ENCODE results near the gene MAML1.
"Not testable (repeated sequence)": the region's sequence is repeated elsewhere in the genome, so short reads cannot be mapped to it uniquely, and the experiment has no call there.

The MAML1 gene

DNA sequence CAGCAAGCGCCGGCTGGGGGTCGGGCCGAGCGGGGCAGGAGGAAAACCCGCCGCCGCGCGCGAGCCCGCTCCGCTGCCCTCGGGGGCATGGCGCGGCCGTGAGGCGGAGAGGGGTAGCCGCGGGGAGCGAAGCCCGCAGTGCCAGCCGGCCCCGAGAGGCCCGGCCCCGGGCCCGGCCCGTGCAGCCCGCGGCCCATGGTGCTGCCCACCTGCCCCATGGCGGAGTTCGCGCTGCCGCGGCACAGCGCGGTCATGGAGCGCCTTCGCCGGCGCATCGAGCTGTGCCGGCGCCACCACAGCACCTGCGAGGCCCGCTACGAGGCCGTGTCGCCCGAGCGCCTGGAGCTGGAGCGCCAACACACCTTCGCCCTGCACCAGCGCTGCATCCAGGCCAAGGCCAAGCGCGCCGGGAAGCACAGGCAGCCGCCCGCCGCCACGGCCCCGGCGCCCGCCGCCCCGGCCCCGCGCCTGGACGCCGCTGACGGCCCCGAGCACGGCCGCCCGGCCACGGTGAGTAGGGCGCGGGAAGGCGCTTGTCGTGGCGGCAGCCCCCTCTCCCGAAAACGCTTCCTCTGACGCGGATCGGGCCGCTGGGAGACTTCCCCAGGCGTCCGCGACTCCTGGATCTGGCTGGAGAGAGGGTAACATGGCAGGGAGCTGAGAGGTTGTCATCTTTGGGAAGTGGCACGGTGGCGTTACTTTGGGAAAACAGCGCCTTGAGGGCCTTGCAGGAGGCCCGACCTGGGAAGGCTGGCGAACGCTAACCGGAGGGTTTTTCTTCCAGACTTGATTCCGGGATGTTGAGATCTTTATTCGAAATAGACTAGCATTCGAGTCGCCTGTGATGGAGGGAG, 523 bp downstream of the MAML1 start:
- DNase-seq = no peak

DNA sequence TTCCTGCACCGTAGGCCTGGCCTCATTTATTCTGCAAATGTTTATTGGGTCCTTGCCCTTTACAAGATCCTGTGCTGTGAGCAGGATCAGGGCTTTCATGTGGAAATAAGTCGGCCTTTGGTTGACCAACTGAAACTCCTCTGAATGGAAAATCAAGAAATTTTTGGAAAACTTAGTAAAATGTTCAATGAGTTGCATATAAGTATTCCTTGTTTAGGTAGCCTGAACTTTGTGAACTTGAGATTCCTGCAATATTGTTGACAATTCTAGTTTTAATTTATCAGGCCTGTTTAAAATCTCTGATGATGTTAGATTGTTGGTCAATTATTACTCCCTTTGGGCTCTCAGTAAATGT, 1.1 kb downstream of the MAML1 start:
- no peak for DNase-seq

DNA sequence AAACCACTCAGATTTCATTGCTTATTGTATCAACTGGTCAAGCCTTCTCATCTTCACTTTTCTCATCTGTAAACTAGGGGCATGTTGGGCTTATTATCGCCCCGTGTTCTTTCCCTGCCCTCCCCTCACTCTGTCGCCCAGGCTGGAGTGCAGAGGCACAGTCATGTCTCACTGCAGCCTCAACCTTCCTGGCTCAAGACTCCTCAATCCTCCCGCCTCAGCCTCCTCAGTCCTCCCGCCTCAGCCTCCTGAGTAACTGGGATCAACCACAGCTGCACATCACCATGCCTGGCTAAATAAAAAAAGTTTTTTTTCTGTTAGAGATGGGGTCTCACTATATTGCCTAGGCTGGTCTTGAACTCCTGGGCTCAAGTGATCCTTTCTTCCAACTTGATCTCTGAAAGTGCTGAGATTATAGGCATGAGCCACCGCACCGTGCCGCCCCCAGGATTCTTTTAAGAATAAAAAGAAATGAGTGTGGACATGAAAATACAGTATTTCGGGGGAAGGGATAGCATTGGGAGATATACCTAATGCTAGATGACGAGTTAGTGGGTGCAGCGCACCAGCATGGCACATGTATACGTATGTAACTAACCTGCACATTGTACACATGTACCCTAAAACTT, 2.0 kb downstream of the MAML1 start:
- DNase-seq = no peak

DNA sequence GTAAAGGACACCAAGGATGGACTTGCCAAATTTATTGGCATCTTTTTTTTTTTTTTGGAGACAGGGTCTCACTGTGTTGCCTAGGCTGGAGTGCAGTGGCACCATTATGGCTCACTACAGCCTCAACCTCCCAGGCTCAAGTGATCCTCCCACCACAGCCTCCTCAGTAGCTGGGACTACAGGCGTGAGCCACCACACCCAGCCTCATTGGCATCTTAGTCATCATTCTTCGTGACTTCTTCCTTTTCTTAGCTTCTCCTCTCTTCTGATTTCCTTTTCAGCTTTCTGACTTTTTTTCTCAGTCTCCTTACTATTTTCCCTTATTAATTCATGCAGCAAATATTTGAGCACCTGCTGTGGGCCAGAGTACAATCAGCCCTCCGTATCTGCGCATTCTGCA, 6.1 kb downstream of the MAML1 start:
- DNase-seq = no peak

DNA sequence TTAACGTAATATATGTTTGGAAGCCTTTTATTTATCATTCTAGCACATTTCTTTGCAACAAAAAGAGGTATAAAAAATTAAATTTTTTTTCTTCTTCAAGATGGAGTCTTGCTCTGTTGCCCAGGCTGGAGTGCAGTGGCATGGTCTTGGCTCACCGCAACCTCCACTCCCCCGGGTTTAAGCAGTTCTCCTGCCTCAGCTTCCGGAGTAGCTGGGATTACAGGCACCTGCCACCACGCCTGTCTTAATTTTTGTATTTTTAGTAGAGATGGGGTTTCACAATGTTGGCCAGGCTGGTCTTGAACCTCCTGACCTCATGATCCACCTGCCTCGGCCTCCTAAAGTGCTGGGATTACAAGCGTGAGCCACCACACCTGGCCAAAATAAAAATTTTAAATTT, 11.5 kb downstream of the MAML1 start:
- DNase-seq = not testable (repeated sequence)

DNA sequence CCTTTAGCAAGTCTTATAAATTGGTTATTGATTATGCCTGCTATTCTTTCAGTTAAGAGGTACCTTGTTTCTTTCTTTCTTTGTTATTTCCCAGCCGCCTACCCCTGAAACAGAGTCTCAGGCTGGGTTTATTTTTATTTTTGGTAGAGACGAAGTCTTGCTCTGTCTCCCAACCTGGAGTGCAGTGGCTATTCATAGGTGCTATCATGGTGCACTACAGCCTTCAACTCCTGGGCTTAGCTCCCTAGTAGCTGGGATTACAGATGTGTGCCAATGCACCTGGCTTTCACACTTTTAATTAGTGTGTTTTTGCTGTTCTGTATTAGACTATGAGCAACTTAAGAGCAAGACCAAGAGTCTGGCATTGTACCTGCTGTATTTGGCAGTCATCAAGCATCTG, 14.2 kb downstream of the MAML1 start:
- no peak for DNase-seq

DNA sequence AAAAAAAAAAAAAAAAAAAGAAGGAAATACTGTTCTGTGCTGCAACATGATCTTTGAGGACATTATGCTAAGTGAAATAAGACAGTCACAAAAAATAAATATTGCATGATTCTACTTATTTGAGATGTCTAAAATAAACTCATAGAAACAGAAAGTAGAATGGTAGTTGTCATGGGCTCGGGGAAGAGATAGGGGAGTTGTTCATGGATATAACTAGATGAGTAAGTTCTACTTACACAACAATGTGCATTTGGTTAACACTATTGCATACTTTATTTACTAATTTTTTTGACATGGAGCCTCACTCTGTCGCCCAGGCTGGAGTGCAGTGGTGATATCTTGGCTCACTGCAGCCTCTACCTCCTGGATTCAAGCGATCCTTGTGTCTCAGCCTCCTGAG, 15.2 kb downstream of the MAML1 start:
- DNase-seq = no peak

DNA sequence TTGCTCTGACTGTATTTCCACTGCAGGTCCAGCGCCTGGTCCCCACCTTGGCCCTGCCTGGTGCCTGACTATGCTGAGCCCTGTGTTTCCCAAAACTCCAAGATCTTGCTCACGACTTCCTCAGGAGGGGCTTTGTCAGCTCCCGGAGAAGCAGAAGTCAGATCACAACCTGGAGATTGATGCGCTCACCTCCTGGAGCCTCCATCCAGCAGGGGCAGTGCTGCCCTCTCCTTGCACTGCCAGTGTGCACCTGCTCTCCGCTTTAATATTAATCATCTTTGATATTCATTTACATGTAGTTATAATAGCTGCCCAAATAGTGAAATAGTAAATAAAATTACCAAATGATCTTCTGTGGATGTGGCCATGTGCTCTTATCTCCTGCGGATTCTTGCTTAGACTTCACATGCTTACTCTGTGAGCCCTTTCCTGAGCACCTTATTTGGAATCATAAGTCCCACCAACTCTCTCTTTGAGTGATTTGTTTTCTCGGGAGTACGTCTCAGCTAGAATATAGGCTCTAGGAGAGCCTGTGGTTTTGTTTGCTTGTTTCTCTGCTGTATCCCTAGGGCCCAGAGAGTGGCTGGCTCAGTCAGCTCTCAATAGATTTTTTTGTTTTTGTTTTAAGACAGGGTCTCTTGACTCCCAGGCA, 17.4 kb downstream of the MAML1 start:
- no peak for DNase-seq

DNA sequence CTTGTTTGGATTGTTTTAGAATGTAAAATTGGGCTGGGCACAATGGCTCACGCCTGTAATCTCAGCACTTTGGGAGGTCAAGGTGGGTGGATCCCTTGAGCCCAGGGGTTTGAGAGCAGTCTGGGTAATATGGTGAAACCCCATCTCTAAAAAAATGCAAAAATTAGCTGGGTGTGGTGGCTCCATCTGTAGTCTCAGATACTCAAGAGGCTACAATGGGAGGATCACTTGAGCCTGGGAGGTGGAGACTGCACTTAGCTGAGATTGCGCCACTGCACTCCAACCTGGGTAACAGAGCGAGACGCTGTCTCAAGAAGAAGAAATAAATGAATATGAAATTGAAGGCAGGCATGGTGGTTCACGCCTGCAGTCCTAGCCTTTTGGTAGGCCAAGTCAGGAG, 21.3 kb downstream of the MAML1 start:
- DNase-seq = no peak

DNA sequence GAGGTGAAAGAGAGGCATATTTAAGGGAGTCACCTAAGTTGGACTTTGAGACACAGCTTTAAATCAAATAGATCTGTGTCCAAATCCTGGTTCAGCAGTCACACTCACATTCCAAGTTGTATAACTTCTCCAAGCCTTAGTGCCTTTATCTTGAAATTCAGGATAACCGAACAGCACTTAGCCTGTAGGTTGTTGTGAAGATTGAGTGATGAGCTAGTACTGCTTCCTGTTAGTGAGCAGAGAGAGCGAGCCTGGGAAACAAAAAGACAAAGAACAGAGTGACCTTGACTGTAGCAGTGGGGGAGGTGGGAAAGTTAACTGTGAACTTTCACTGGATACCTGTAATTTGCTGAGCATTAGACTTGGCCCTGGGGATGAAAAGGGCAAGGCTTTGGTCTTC, 22.4 kb downstream of the MAML1 start:
- DNase-seq = no peak

DNA sequence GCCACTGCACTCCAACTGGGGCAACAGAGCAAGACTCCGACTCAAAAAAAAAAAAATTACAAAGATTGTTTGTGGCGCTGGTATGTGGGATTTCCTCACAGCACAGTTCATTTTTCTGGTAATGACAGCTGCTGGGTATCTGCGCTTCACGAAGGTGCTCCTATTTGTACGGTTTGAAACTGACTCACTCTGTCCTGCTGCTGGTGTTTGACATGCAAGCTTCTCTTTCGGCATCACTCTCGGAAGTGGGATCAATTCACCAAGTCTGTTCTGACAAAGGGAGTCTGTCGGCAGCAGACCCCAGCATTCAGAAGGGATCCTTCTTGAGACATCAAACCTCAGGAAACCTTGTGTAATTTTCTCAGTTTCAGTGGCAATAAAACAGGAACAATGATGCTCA, 26.3 kb downstream of the MAML1 start:
- DNase-seq = no peak

DNA sequence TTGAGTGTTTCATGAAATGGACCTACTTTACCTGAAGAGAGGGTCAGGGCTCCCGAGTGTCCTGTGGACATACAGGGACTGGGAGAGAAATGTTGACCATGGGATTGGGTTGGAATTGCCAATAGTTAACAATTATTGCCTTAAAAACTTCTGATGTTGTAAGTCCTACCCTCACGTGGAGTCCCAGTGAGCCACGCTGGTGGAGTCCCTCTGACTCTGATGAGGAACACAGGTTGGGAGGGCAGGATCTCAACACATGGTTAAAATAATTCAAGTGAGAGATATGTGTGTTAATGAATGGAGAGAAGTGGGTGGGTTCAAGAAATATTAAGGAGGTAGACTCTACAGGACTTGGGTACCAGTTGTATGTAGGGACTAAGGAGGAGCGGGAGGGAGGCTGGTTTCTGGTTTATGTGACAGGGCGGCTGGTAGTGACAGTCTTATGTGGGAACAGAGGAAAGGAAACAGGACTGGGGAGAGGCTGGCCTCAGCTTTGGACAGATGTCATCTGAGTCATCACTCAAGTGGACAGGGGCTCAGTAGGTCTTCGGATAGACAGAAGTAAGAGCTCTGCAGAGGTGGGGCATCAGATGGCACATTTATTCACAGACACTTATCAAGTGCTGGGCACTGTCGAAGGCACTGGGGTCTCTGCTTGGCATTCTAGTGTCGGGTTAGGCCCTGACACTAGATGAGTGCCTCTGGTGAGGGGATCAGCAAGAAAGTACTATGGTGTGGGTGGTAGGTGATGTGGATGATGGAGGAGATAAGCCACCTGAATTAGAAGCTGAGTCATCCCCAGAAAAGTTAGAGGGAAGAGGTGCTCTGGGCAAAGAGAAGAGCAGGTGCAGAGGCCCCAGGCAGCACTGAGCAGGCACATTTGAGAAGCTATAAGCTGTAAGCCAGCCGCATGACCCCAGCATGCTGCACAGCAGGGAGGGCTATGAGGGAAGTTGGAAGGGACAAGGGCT, 27.2 kb downstream of the MAML1 start:
- DNase-seq = no peak

DNA sequence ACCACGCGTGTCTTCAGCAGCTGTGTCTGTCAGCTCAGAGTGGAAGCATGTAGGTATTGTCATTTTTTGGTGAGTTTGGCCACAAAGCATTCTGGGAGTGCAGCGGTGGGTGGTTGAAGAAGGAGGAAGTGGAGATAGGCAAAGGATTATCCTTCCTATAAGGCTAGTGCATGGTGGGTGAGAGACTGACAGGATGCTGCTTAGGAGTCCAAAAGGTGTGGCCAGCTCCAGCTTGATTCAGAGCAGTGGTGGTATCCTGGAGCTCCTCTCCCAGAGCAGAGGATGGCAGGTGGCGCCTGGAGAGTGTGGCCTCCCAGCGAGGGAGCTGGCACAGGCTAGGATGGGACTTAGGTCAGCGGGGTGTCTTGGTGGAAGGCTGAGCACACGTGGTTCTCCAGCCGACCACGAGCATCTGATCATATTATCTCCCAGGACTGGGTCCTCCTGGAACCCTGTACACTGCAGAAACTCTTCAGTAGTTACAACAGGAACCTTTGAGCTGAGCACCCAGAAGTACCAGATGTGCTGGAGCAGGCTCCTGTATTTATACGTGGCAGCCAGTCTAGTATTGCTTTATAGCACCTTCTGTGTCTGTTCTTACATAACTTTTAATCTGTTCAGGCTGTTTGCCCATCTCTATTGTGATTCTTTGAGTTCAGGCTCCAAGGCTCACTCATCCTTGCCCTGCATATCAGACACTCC, 29.6 kb downstream of the MAML1 start:
- DNase-seq = no peak

DNA sequence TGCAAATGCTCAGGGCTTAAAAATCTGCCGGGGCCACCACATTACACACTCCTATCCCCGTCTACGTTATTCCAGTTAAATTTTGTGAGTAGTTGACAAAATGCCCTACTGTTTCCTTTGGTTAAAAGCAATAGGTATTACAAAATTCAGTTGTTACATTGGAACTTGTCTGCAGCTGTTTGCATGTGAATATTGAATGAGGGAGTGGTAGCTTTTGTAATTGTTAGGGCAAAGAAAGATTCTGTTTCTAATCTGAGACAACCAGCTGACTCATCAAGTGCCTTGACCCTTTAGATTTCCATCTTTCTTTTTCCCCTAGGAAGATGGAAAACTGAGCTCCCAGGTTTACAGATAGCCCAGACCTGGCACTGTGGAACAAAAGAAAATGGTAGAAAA, 30.2 kb downstream of the MAML1 start:
- DNase-seq = no peak

DNA sequence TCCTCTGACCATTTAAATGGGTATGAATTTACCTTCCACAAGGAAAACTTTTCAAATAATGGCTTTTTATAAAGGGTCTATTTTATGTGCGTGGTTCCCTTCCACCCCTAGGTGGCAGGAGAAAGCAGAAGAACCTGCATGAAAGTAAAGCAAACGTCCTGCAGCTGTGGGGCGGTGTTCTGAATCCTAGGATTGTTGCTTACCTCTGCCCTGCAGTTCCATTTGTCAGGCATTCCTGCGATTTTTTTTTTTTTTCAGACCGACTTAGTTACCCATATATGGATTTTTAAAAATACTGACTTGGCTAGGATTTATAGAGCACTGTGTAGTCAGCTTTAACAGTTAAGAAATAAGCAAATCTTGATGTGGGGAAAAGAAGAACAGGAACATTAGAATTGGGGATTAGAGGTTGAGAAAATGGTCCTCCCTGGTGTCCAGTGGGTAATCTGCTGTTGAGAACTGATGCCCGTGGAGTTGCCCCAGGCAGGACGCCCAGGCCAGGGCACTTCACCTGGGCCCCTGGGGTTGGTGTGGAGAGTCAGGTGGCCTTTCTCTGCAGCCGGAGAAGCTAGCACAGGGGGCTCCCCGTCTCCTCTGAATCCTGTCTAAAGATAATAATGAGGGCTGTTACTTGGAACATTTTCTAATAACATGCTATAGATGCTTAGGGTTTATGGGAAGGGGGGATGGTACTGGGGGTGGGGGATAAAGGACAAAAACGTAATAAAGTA, 30.8 kb downstream of the MAML1 start:
- no peak for DNase-seq

DNA sequence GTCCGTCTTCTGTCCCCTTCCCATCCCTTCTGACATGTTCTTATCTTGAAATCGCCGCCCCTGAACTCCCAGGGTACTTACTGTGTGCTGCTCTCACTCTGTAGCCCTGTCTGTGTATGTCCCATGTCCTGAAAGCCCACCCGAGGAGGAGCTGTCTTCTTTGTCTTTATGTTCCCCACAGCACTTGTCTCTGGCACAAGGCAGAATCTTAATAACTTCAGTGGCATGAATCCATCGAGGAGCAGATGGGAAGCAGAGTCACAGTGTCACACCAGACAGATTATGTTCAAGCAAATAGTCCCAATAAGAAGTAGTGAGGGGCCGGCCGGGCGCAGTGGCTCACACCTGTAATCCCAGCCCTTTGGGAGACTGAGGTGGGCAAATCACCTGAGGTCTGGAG, 31.4 kb downstream of the MAML1 start:
- DNase-seq = no peak

DNA sequence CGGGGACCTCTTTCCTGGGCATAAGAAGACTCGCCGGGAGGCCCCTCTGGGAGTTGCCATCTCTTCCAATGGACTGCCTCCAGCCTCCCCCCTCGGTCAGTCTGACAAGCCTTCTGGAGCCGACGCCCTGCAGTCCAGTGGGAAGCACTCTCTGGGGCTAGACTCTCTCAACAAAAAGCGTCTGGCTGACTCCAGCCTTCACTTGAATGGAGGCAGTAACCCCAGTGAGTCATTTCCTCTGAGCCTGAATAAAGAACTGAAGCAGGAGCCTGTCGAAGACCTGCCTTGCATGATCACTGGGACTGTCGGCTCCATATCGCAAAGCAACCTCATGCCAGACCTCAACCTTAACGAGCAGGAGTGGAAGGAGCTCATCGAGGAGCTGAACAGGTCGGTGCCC, 32.8 kb downstream of the MAML1 start:
- DNase-seq = no peak

DNA sequence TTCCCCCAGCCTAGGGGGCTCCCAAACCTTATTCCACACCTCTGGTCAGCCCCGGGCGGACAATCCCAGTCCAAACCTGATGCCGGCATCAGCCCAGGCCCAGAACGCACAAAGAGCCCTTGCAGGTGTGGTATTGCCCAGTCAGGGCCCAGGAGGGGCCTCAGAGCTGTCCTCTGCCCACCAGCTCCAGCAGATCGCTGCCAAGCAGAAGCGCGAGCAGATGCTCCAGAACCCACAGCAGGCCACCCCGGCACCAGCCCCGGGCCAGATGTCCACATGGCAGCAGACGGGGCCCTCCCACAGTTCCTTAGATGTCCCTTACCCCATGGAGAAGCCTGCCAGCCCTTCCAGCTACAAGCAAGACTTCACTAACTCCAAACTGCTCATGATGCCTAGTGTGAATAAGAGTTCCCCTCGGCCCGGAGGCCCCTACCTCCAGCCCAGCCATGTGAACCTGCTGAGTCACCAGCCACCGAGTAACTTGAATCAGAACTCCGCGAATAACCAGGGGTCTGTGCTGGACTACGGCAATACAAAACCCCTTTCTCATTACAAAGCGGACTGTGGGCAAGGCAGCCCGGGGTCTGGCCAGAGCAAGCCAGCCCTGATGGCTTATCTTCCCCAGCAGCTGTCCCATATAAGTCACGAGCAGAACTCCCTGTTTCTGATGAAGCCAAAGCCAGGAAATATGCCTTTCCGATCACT, 33.6 kb downstream of the MAML1 start:
- DNase-seq = no peak

DNA sequence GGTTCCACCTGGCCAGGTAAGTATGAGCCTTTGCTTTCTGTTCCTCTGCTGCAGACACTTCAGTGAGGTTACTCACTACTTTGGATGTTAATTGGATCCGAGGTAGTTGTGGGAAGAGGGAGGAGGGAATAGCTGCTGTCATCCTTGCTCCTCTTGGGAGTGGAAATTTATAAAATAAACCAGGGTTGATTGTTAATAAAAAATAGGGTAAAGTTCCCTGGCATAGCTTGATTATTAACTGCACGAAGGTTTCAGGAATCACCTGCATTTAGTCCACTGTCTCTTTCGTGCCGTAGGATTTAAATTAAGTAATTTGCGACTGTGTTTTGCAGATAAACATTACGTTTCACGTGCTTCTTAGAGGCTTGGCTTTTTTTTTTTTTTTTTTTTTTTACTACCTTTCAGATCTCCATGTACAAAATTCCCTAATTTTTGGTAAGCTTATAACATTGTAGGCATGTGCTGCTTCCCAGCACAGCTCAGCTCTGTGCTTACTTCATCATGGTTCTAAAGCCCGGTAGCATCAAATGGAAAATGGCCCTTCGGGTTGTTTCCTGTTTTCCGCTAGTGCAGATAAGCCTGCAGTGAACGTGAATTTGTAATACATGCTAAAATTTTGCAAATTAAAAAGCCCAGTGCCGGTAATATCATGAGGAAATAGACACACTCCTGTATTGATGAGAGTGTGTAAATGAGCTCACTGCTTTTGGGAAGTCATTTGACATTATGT, 34.3 kb downstream of the MAML1 start:
- no peak for DNase-seq

DNA sequence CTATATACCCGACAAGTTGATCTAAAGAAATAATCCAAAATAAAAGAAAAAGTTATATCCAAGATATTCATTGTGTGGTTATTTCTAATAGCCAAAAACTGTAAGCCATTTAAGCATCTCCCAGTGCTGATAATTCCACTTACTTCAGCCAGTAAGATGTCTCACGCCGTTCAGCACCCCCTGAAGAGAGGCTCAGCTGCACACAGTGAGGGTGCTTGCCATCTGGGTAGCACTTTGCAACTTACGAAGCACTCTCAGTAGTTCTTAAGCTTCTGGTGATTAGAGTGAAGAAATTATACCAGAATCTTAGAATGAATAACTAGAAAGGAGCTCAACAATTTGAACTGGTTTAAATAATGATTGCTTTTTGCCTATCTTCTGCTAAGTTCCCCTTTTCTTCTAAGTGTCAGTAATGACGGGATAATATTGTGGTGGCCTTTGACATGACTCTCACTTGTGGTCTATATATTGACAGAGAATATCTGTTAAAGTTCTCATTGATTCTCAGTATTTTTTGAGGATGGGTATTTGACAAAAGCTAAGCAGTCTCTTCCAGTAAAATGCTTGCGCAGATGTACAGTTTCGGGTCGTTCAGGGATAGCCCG, 35.0 kb downstream of the MAML1 start:
- DNase-seq = no peak

Data from cortex of kidney (tissue), 1 donor.